ENCODE results near the gene MIA3. TPM values are rescaled to one million over a fixed set of nuclear protein-coding genes. Genes with fewer than 3 reads are reported as not detected.

The MIA3 gene
- total RNA-seq, 4 donors from 2014 or later, result 30.4 to 91.5 (median 61.0) TPM

DNA sequence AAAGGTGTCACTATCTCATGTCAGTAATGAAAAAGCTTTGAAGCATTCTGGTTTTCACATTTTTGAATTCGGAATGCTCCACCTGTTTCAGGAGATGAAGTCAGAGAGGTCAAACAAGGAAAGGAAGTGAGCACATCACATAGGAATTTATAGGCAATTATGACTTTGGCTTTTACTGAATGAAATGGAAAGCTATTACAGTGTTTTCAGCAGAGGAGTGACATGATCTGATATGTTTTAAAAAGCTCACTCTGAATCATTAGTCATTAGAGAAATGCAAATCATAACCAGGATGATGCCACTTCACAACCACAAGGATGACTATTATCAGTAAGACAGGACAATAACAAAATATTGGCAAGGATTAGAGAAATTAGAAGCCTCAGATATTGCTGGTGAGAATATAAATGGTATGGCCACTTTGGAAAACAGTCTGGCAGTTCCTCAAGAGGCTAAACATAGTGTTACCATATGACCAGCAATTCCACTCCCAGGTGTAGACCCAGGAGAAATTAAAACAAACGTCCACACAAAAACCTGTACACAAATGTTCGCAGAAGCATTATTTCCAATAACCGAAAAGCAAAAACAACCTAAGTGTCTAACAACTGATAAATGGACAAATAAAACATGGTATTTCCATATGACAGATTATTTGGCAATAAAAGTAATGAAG, 35.7 kb upstream of the MIA3 start:
- 83 to 88% methylated on average over 4 of the region's 4 CpGs for WGBS, 2 donors

GRCh38 chr1:222583079-222583478, 34.8 kb upstream of the MIA3 start:
- WGBS, 2 donors, result 75 to 85% methylated on average over 5 of the region's 5 CpGs

More for the DNA sequence above, 35.7 kb upstream of the MIA3 start:
- H3K27ac ChIP-seq, result no peak overlapping the region
- peaks cover 0 to 34% (median 0%) of the 10 kb centered on the region in 3 donors for H3K36me3 ChIP-seq
- no peak overlapping the region for H3K4me3 ChIP-seq
- H3K4me1 ChIP-seq, result peaks cover 0 to 14% (median 0%) of the 10 kb centered on the region in 4 donors
- no peaks in the 10 kb centered on the region for H3K27me3 ChIP-seq
- H3K9me3 ChIP-seq, result no peaks in the 10 kb centered on the region
- TF ChIP-seq EP300 (IDR thresholded peaks at IDR 0.05), result no peak
- no peak for TF ChIP-seq CTCF (IDR thresholded peaks at IDR 0.05)
- TF ChIP-seq POLR2A (IDR thresholded peaks at IDR 0.05), result no peak
- DNase-seq (ENCODE audit: low spot score in 2 of 2), result no peak

GRCh38 chr1:222586842-222587241, 31.1 kb upstream of the MIA3 start:
- no peaks in the 10 kb centered on the region for H3K27me3 ChIP-seq
- H3K36me3 ChIP-seq, result peaks cover 0 to 31% (median 0%) of the 10 kb centered on the region in 3 donors
- H3K27ac ChIP-seq, result no peak overlapping the region
- 89 to 94% methylated on average over 2 of the region's 2 CpGs for WGBS, 2 donors
- TF ChIP-seq CTCF (IDR thresholded peaks at IDR 0.05) (no peak), POLR2A (IDR thresholded peaks at IDR 0.05) (no peak), EP300 (IDR thresholded peaks at IDR 0.05) (no peak)
- peaks cover 0 to 32% (median 12%) of the 10 kb centered on the region in 4 donors for H3K4me1 ChIP-seq
- no peaks in the 10 kb centered on the region for H3K9me3 ChIP-seq
- DNase-seq (ENCODE audit: low spot score in 2 of 2), result no peak
- no peak overlapping the region for H3K4me3 ChIP-seq

More at GRCh38 chr1:222583079-222583478, 34.8 kb upstream of the MIA3 start:
- Histone ChIP-seq H3K36me3 (peaks cover 0 to 31% (median 0%) of the 10 kb centered on the region in 3 donors), H3K27ac (no peak overlapping the region), H3K9me3 (no peaks in the 10 kb centered on the region), H3K27me3 (no peaks in the 10 kb centered on the region), H3K4me3 (no peak overlapping the region), H3K4me1 (peaks cover 0 to 16% (median 0%) of the 10 kb centered on the region in 4 donors)
- no peak for DNase-seq (ENCODE audit: low spot score in 2 of 2)
- peak in 1 of 2 donors; percentile 11 for TF ChIP-seq EP300 (IDR thresholded peaks at IDR 0.05)
- no peak for TF ChIP-seq POLR2A (IDR thresholded peaks at IDR 0.05)

DNA sequence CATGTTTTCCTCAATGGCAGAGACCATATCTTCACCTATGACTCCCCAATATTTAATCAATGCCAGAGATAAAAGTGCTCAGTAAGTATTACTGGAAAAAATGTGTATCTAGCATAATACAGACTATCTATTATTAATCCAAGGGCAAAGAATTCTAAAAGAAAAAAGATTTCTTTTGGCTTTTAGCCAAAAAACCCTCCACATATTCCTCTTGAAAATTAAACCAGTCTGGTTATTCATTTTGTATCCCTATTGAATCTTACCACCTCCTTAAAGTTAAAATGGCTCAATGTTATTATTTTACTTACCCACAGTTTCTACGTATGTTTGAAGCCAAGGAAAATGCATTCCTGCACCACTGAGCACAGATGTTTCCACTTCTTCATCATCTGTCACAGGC, 29.8 kb upstream of the MIA3 start:
- Histone ChIP-seq H3K27me3 (no peaks in the 10 kb centered on the region), H3K4me1 (peaks cover 0 to 29% (median 12%) of the 10 kb centered on the region in 4 donors), H3K9me3 (no peaks in the 10 kb centered on the region), H3K27ac (no peak overlapping the region), H3K4me3 (no peak overlapping the region), H3K36me3 (peaks cover 0 to 25% (median 0%) of the 10 kb centered on the region in 3 donors)
- no peak for DNase-seq (ENCODE audit: low spot score in 2 of 2)
- TF ChIP-seq CTCF (IDR thresholded peaks at IDR 0.05), result no peak
- TF ChIP-seq EP300 (IDR thresholded peaks at IDR 0.05), result no peak
- no peak for TF ChIP-seq POLR2A (IDR thresholded peaks at IDR 0.05)
- 63 to 72% methylated on average over 1 of the region's 1 CpG for WGBS, 2 donors

DNA sequence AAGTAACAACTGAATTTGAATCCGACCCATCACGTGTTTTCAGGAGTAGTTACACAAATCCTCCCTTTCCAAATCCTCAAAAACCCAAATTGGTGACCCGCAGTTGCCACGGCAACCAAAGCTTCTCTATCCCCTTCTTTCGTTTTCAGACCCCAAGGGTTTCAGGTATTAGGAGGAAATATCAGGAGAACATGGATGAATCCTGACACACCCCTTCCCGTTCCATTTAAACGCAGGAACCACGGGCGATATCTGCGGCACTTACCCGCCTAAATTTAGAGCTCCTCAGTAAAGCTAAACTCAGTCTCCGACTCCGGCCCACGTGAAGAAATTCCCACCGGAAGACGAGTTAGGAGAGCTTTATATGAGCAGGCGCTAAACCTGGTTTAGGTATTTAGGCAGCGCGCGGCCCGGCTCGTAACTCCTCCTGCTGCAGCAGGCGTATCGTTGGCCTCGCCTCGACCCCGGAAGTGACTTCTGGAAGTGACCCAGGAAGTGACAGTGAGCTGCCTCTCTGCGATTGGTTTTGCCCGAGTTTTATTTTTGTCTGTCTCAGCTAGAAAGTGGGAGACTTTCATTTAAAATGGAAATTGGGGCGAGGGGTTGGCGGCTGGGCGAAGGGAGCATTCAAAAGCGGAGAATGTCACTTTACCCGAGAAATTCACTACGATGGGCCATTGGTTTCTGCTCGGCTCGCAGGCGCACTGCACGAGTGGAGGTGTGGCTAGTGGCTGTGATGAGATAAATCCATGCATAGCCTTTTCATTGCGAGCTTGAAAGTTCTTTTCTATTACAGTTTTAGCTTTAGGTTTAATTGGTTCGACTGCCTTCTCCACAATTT, 28.2 kb upstream of the MIA3 start, which contains the start of gene TAF1A:
Gene TAF1A (minus strand): TSS at position 472 of the 841 bp plus-strand sequence.
- DNase-seq (ENCODE audit: low spot score in 2 of 2), result peak; percentile 75 to 85
- peak within 1 kb of the TSS; percentile 66 to 90 (median 74) for H3K27ac ChIP-seq
- WGBS, 2 donors, result 0% methylated on average over 41 of the region's 41 CpGs
- peak within 1 kb of the TSS; percentile 50 to 75 (median 68) for H3K4me3 ChIP-seq
- H3K27me3 ChIP-seq, result no peaks in the 10 kb centered on the region
- H3K4me1 ChIP-seq, result peaks cover 0 to 20% (median 12%) of the 10 kb centered on the region in 4 donors
- H3K9me3 ChIP-seq, result no peaks in the 10 kb centered on the region
- H3K36me3 ChIP-seq, result peaks cover 0 to 13% (median 0%) of the 10 kb centered on the region in 3 donors
- no peak for TF ChIP-seq CTCF (IDR thresholded peaks at IDR 0.05)
- TF ChIP-seq POLR2A (IDR thresholded peaks at IDR 0.05), result peak in 1 of 2 donors; percentile 23
- peak; percentile 64 to 75 for TF ChIP-seq EP300 (IDR thresholded peaks at IDR 0.05)
